Natural killer cell treated with Interleukin-12 subunit alpha and Interleukin-12 subunit beta and Interleukin-15 and Interleukin-18, amount 100 ng/mL, for 72 hours (primary cell): ENCODE measurements around the gene KCNMB2. TPM values are rescaled to one million over a fixed set of nuclear protein-coding genes. Genes with fewer than 3 reads are reported as not detected.
"Not testable (repeated sequence)": the region's sequence is repeated elsewhere in the genome, so short reads cannot be mapped to it uniquely, and the experiment has no call there.

Experiments used
- ATAC-seq, 2 donors: fragments of 150-1000 bp; cut with Tn5 transposase in 1 of 2; sonication (Bioruptor Pico), chemical (Tn5 transposase) in 1 of 2; 2 replicates each; pipeline ENCODE4 v1.10.0; 2021
- DNase-seq: peaks from one replicate; pipeline ENCODE4 v3.0.0; 2022; ENCODE audit warnings: low spot score
- H3K27ac Mint-ChIP-seq, 2 donors: 1 replicate in 1 of 2; 2 replicates in 1 of 2; pipeline ENCODE4 v1.8.0; 2022; ENCODE audit warnings: mixed read lengths in 2 of 2, mild to moderate bottlenecking in 1 of 2, moderate library complexity in 1 of 2
- H3K27me3 Mint-ChIP-seq, 2 donors: 1 replicate in 1 of 2; 2 replicates in 1 of 2; pipeline ENCODE4 v1.8.0; 2022; ENCODE audit warnings: mixed read lengths in 2 of 2
- H3K36me3 Mint-ChIP-seq: one replicate; pipeline ENCODE4 v1.8.0; 2022; ENCODE audit warnings: mixed read lengths
- H3K4me1 Mint-ChIP-seq, 2 donors: 1 replicate in 1 of 2; 2 replicates in 1 of 2; pipeline ENCODE4 v1.8.0; 2022; ENCODE audit warnings: low read depth in 2 of 2, mixed read lengths in 2 of 2, mild to moderate bottlenecking in 1 of 2
- H3K4me3 Mint-ChIP-seq: one replicate; pipeline ENCODE4 v1.8.0; 2022; ENCODE audit warnings: mixed read lengths
- H3K9me3 Mint-ChIP-seq: 2 replicates; pipeline ENCODE4 v1.8.0; 2022; ENCODE audit warnings: mixed read lengths
- total RNA-seq, 2 donors: library from RNA; stranded (reverse); gene quantifications; one replicate each; pipeline ENCODE4 v1.2.3, GENCODE V29; 2022

KCNMB2 gene
- total RNA-seq, 2 donors from 2014 or later = not detected

GRCh38 chr3:178732824-178733223, 196.6 kb downstream of the KCNMB2 start:
- H3K27ac Mint-ChIP-seq = no peak overlapping the region
- H3K36me3 Mint-ChIP-seq = no peaks in the 10 kb centered on the region
- H3K4me3 Mint-ChIP-seq = no peak overlapping the region
- peaks cover 16% of the 10 kb centered on the region for H3K9me3 Mint-ChIP-seq
- DNase-seq = no peak
- no peak for ATAC-seq
- H3K4me1 Mint-ChIP-seq = no peaks in the 10 kb centered on the region
- no peaks in the 10 kb centered on the region for H3K27me3 Mint-ChIP-seq

- no peak overlapping the region for H3K4me3 Mint-ChIP-seq
- no peaks in the 10 kb centered on the region for H3K27me3 Mint-ChIP-seq
- ATAC-seq = no peak
- no peak overlapping the region for H3K27ac Mint-ChIP-seq
- H3K36me3 Mint-ChIP-seq = no peaks in the 10 kb centered on the region
- no peaks in the 10 kb centered on the region for H3K4me1 Mint-ChIP-seq
- DNase-seq = no peak
- peaks cover 16% of the 10 kb centered on the region for H3K9me3 Mint-ChIP-seq
These were observed 198.9 kb downstream of the KCNMB2 start for GRCh38 chr3:178735032-178735674.

- Mint-ChIP-seq H3K4me3 (no peak overlapping the region), H3K36me3 (no peaks in the 10 kb centered on the region), H3K27me3 (no peaks in the 10 kb centered on the region), H3K4me1 (no peaks in the 10 kb centered on the region), H3K27ac (no peak overlapping the region), H3K9me3 (peaks cover 10% of the 10 kb centered on the region)
- no peak for DNase-seq
- no peak for ATAC-seq
These were observed 200.1 kb downstream of the KCNMB2 start for GRCh38 chr3:178736300-178736699.

- DNase-seq (no peak), ATAC-seq (no peak)
- no peaks in the 10 kb centered on the region for H3K27me3 Mint-ChIP-seq
- no peaks in the 10 kb centered on the region for H3K4me1 Mint-ChIP-seq
- H3K36me3 Mint-ChIP-seq = no peaks in the 10 kb centered on the region
- no peak overlapping the region for H3K4me3 Mint-ChIP-seq
- no peak overlapping the region for H3K27ac Mint-ChIP-seq
- H3K9me3 Mint-ChIP-seq = peaks cover 2% of the 10 kb centered on the region
These were observed 203.5 kb downstream of the KCNMB2 start for GRCh38 chr3:178739720-178740119.

- H3K27me3 Mint-ChIP-seq = no peaks in the 10 kb centered on the region
- H3K4me3 Mint-ChIP-seq = no peak overlapping the region
- no peaks in the 10 kb centered on the region for H3K36me3 Mint-ChIP-seq
- H3K27ac Mint-ChIP-seq = no peak overlapping the region
- H3K9me3 Mint-ChIP-seq = no peaks in the 10 kb centered on the region
- DNase-seq = no peak
- no peak for ATAC-seq
- no peaks in the 10 kb centered on the region for H3K4me1 Mint-ChIP-seq
These were observed 204.8 kb downstream of the KCNMB2 start for GRCh38 chr3:178741020-178741419.

- H3K9me3 Mint-ChIP-seq = peaks cover 3% of the 10 kb centered on the region
- DNase-seq = no peak
- H3K4me3 Mint-ChIP-seq = no peak overlapping the region
- H3K4me1 Mint-ChIP-seq = no peaks in the 10 kb centered on the region
- H3K27me3 Mint-ChIP-seq = no peaks in the 10 kb centered on the region
- H3K36me3 Mint-ChIP-seq = no peaks in the 10 kb centered on the region
- no peak for ATAC-seq
- no peak overlapping the region for H3K27ac Mint-ChIP-seq
These were observed 207.1 kb downstream of the KCNMB2 start for GRCh38 chr3:178743297-178743696.

GRCh38 chr3:178745861-178746655, 209.8 kb downstream of the KCNMB2 start:
- not testable (repeated sequence) for H3K27ac Mint-ChIP-seq, H3K36me3 Mint-ChIP-seq, H3K4me3 Mint-ChIP-seq, ATAC-seq, H3K9me3 Mint-ChIP-seq, DNase-seq, H3K27me3 Mint-ChIP-seq, H3K4me1 Mint-ChIP-seq

GRCh38 chr3:178748874-178749273, 212.6 kb downstream of the KCNMB2 start:
- peaks cover 6% of the 10 kb centered on the region for H3K9me3 Mint-ChIP-seq
- H3K27ac Mint-ChIP-seq = no peak overlapping the region
- no peak overlapping the region for H3K4me3 Mint-ChIP-seq
- ATAC-seq (no peak), DNase-seq (no peak)
- H3K27me3 Mint-ChIP-seq = no peaks in the 10 kb centered on the region
- no peaks in the 10 kb centered on the region for H3K36me3 Mint-ChIP-seq
- H3K4me1 Mint-ChIP-seq = no peaks in the 10 kb centered on the region

- no peak overlapping the region for H3K4me3 Mint-ChIP-seq
- ATAC-seq (no peak), DNase-seq (no peak)
- peaks cover 7% of the 10 kb centered on the region for H3K9me3 Mint-ChIP-seq
- H3K27ac Mint-ChIP-seq = no peak overlapping the region
- H3K36me3 Mint-ChIP-seq = no peaks in the 10 kb centered on the region
- H3K27me3 Mint-ChIP-seq = no peaks in the 10 kb centered on the region
- no peaks in the 10 kb centered on the region for H3K4me1 Mint-ChIP-seq
These were observed 213.2 kb downstream of the KCNMB2 start for GRCh38 chr3:178749471-178749870.

GRCh38 chr3:178750639-178751300, 214.5 kb downstream of the KCNMB2 start:
- Mint-ChIP-seq H3K9me3 (peaks cover 7% of the 10 kb centered on the region), H3K36me3 (no peaks in the 10 kb centered on the region), H3K4me1 (no peaks in the 10 kb centered on the region), H3K27me3 (no peaks in the 10 kb centered on the region), H3K27ac (no peak overlapping the region), H3K4me3 (no peak overlapping the region)
- DNase-seq (no peak), ATAC-seq (no peak)

GRCh38 chr3:178752843-178753242, 216.6 kb downstream of the KCNMB2 start:
- no peak overlapping the region for H3K4me3 Mint-ChIP-seq
- H3K27ac Mint-ChIP-seq = no peak overlapping the region
- DNase-seq (no peak), ATAC-seq (no peak)
- H3K36me3 Mint-ChIP-seq = no peaks in the 10 kb centered on the region
- H3K27me3 Mint-ChIP-seq = no peaks in the 10 kb centered on the region
- H3K9me3 Mint-ChIP-seq = peaks cover 3% of the 10 kb centered on the region
- no peaks in the 10 kb centered on the region for H3K4me1 Mint-ChIP-seq

- DNase-seq = no peak
- Mint-ChIP-seq H3K36me3 (no peaks in the 10 kb centered on the region), H3K27me3 (no peaks in the 10 kb centered on the region), H3K27ac (no peak overlapping the region), H3K4me1 (no peaks in the 10 kb centered on the region), H3K4me3 (no peak overlapping the region), H3K9me3 (peaks cover 3% of the 10 kb centered on the region)
- no peak for ATAC-seq
These were observed 218.7 kb downstream of the KCNMB2 start for GRCh38 chr3:178754852-178755510.

GRCh38 chr3:178761024-178761423, 224.8 kb downstream of the KCNMB2 start:
- no peak for DNase-seq
- Mint-ChIP-seq H3K4me3 (no peak overlapping the region), H3K27ac (no peak overlapping the region), H3K4me1 (no peaks in the 10 kb centered on the region), H3K9me3 (peaks cover 11% of the 10 kb centered on the region), H3K36me3 (no peaks in the 10 kb centered on the region), H3K27me3 (no peaks in the 10 kb centered on the region)
- ATAC-seq = no peak

- DNase-seq (no peak), ATAC-seq (no peak)
These were observed 225.2 kb downstream of the KCNMB2 start for GRCh38 chr3:178761461-178761860.

More at GRCh38 chr3:178761461-178761860, 225.2 kb downstream of the KCNMB2 start:
- Mint-ChIP-seq H3K9me3 (peaks cover 11% of the 10 kb centered on the region), H3K27ac (no peak overlapping the region), H3K4me1 (no peaks in the 10 kb centered on the region), H3K4me3 (no peak overlapping the region), H3K27me3 (no peaks in the 10 kb centered on the region), H3K36me3 (no peaks in the 10 kb centered on the region)
